ENCODE data around the gene BTG2.
A peak's percentile ranks its signal among the peaks of the same experiment; 100 is the strongest.

Gene BTG2

DNA sequence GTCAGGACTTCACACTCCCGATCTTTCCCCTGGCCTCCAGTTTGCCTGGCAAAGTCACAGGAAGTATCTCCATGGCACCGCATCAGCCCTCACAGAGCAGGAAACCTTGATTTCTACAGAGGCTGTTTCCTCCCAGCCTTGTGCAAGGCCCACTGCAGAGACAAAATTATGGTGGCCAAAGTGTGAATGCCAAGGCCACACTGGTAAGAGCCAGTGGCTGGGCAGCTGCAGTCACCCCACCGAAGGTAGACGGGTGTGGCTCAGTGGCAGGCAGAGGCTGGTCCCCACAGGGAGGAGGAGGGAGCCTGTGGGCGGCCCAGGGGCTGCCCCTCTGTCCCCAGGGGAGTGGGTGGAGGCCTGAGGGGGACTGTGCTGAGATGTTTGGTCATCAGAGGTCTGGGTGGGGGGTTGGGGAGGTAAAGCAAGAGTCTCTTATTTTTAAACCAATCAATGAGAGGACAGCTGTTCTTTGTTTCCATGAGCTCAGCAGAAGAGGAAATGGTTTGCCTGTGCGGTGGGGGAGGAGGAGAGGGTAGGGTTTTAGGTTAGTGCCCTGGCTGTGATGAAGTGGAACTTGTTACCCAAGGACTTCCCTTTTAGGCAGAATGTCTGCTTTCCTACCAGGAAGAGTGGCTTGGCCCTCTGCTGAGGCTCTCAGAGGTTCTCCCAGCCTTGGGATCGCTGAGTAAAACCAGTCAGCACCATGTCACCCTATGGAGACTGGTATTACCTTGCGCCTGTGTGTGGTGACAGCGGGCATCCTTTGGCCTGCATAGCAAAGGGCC, 18.0 kb upstream of the BTG2 start:
- Histone ChIP-seq H3K4me2 (peak overlapping the region; percentile 95), H3K27me3 (ENCODE audit: insufficient read depth, low read depth) (no peaks in the 10 kb centered on the region), H2AFZ (ENCODE audit: low read depth) (peak overlapping the region; percentile 24; the same call in 1 of the 2 replicates), H3K27ac (peak overlapping the region; percentile 98), H3K4me3 (IDR thresholded peaks at IDR 0.05; ENCODE audit: insufficient read depth, low read depth, low read length) (peak overlapping the region; percentile 69), H3K4me1 (ENCODE audit: low read depth, poor library complexity, severe bottlenecking) (peaks cover 96% of the 10 kb centered on the region), H3K79me2 (ENCODE audit: insufficient read depth, low read depth) (no peaks in the 10 kb centered on the region), H3K36me3 (ENCODE audit: insufficient read depth) (no peaks in the 10 kb centered on the region), H3K9ac (peak overlapping the region; percentile 89; the same call in 1 of the 2 replicates), H4K20me1 (ENCODE audit: insufficient read depth) (no peaks in the 10 kb centered on the region)
- TF ChIP-seq, protein P1, sequence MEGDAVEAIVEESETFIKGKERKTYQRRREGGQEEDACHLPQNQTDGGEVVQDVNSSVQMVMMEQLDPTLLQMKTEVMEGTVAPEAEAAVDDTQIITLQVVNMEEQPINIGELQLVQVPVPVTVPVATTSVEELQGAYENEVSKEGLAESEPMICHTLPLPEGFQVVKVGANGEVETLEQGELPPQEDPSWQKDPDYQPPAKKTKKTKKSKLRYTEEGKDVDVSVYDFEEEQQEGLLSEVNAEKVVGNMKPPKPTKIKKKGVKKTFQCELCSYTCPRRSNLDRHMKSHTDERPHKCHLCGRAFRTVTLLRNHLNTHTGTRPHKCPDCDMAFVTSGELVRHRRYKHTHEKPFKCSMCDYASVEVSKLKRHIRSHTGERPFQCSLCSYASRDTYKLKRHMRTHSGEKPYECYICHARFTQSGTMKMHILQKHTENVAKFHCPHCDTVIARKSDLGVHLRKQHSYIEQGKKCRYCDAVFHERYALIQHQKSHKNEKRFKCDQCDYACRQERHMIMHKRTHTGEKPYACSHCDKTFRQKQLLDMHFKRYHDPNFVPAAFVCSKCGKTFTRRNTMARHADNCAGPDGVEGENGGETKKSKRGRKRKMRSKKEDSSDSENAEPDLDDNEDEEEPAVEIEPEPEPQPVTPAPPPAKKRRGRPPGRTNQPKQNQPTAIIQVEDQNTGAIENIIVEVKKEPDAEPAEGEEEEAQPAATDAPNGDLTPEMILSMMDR (conservative IDR thresholded peaks at IDR 0.05; ENCODE audit: low read depth, low read length): no peak; the same call in 1 of the 2 replicates

DNA sequence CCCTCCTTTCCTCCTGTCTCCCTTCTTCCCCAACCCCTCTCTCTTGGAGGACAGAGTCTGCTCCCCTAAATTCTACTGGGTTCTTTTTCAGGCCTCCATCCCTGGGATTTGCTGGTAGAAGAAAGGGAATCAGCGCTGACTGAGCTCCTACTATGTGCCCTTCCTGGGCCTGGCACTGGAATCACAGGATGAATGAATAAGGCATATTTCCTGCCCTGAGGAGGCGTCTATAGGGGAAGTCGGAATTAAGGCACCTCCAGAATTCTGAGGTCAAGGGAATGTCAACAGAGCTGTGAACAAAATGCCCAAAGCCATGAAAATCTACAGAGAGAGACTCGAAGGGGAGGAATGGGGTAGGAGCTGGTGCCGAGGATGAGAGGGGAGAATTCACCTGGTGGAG, 17.4 kb upstream of the BTG2 start:
- Histone ChIP-seq H3K4me2 (peak overlapping the region; percentile 95), H3K4me3 (IDR thresholded peaks at IDR 0.05; ENCODE audit: insufficient read depth, low read depth, low read length) (peak overlapping the region; percentile 69), H2AFZ (ENCODE audit: low read depth) (peak overlapping the region; percentile 24; the same call in 1 of the 2 replicates), H3K36me3 (ENCODE audit: insufficient read depth) (no peaks in the 10 kb centered on the region), H3K4me1 (ENCODE audit: low read depth, poor library complexity, severe bottlenecking) (peaks cover 96% of the 10 kb centered on the region), H3K27me3 (ENCODE audit: insufficient read depth, low read depth) (no peaks in the 10 kb centered on the region), H3K79me2 (ENCODE audit: insufficient read depth, low read depth) (no peaks in the 10 kb centered on the region), H3K27ac (peak overlapping the region; percentile 98), H4K20me1 (ENCODE audit: insufficient read depth) (no peaks in the 10 kb centered on the region), H3K9ac (peak overlapping the region; percentile 89; the same call in 1 of the 2 replicates)
- TF ChIP-seq, protein P1 (conservative IDR thresholded peaks at IDR 0.05; ENCODE audit: low read depth, low read length): no peak

DNA sequence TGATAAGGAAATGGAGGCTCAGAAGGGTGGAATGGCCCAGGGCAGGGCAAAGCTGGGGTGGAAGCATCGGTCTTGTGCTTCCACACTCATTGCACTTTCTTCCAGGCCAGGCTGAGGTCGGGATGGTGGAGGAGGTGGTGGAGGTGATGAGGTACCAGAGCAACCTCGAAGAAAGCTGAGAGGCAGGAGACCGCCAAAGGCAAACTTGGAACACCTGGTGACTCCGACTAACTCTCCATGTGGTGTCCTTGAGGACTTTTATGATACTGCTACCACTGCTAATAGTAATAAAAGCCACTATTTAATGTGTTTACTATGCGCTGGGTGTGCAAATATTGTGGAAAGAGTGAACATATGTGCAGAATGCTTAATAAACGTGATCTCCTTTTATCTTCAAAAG, 16.9 kb upstream of the BTG2 start:
- peaks cover 96% of the 10 kb centered on the region for H3K4me1 ChIP-seq (ENCODE audit: low read depth, poor library complexity, severe bottlenecking)
- H3K9ac ChIP-seq: peak overlapping the region; percentile 89; the same call in 1 of the 2 replicates
- TF ChIP-seq, protein P1 (conservative IDR thresholded peaks at IDR 0.05; ENCODE audit: low read depth, low read length): no peak
- peak overlapping the region; percentile 98 for H3K27ac ChIP-seq
- H2AFZ ChIP-seq (ENCODE audit: low read depth): no peak overlapping the region
- no peaks in the 10 kb centered on the region for H3K36me3 ChIP-seq (ENCODE audit: insufficient read depth)
- no peaks in the 10 kb centered on the region for H4K20me1 ChIP-seq (ENCODE audit: insufficient read depth)
- H3K4me2 ChIP-seq: peak overlapping the region; percentile 95
- no peak overlapping the region for H3K4me3 ChIP-seq (IDR thresholded peaks at IDR 0.05; ENCODE audit: insufficient read depth, low read depth, low read length)
- no peaks in the 10 kb centered on the region for H3K27me3 ChIP-seq (ENCODE audit: insufficient read depth, low read depth)
- no peaks in the 10 kb centered on the region for H3K79me2 ChIP-seq (ENCODE audit: insufficient read depth, low read depth)

DNA sequence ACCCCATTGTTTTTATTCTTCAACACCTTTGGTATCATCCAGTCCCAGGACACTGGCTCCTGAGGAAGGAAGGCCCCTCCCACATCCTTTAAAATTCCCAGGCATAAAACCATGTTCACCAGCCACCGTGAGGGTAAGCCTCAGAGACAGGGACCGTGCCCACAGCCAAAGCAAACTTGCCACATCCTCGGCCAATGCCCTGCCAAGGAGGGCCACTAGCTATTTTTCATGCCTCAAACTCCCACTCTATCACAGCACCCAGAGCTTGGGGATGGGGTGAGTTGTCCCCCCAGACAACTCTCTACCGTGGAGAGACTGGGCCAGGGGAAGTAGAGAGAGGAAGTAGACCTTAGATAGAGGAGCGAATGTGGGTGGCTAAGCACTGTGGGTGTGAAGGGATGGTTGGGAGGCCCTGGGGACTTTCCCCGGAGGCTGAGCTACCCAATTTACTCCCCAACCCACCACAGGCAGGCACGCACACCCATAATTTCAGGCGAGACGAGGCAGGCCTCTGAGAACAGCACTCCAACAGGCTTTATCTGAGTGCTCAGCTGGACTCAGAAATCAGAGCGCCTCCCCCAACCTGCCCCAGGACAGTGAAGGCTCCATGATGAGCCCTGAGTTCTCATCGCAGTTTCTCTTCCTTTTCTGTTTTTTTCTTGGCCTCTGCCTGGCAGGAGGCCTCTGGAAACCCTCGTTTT, 15.9 kb upstream of the BTG2 start:
- Histone ChIP-seq H3K4me2 (peak overlapping the region; percentile 95), H3K4me3 (IDR thresholded peaks at IDR 0.05; ENCODE audit: insufficient read depth, low read depth, low read length) (peak overlapping the region; percentile 76)

More for the DNA sequence above, 15.9 kb upstream of the BTG2 start:
- H2AFZ ChIP-seq (ENCODE audit: low read depth): peak overlapping the region; percentile 9; the same call in 1 of the 2 replicates
- H3K4me1 ChIP-seq (ENCODE audit: low read depth, poor library complexity, severe bottlenecking): peaks cover 96% of the 10 kb centered on the region
- no peaks in the 10 kb centered on the region for H4K20me1 ChIP-seq (ENCODE audit: insufficient read depth)
- H3K36me3 ChIP-seq (ENCODE audit: insufficient read depth): no peaks in the 10 kb centered on the region
- TF ChIP-seq, protein P1 (conservative IDR thresholded peaks at IDR 0.05; ENCODE audit: low read depth, low read length): no peak
- peak overlapping the region; percentile 98 for H3K27ac ChIP-seq
- H3K9ac ChIP-seq: peak overlapping the region; percentile 89
- no peaks in the 10 kb centered on the region for H3K79me2 ChIP-seq (ENCODE audit: insufficient read depth, low read depth)
- H3K27me3 ChIP-seq (ENCODE audit: insufficient read depth, low read depth): no peaks in the 10 kb centered on the region

Data from KMS-11 (cell line).